Upper lobe of left lung (tissue), 4 donors: Measurements from ENCODE around the gene DLGAP4.

Experiments used
- CTCF ChIP-seq, 6 experiments: fragments of 450-650 bp in 4 of 6; fragments of 200-600 bp in 2 of 6; sonication (generic) in 2 of 6; IDR thresholded peaks; one replicate each; pipeline ENCODE4 v1.5.1; 2016 to 2019; ENCODE audit warnings: antibody characterized with exemption in 6 of 6
- EP300 ChIP-seq, 4 donors: sonication (generic); formaldehyde crosslinking; IDR thresholded peaks; one replicate each; pipeline ENCODE4 v1.5.1; 2017; ENCODE audit warnings: antibody characterized with exemption in 4 of 4, control low read depth in 2 of 4
- POLR2A ChIP-seq, 4 donors: fragments of 450-650 bp; IDR thresholded peaks; one replicate each; pipeline ENCODE4 v1.5.1; 2016 to 2017; ENCODE audit warnings: antibody characterized with exemption in 4 of 4, mild to moderate bottlenecking in 2 of 4
- POLR2AphosphoS5 ChIP-seq, 2 donors: sonication (generic); formaldehyde crosslinking; IDR thresholded peaks; one replicate each; pipeline ENCODE4 v1.5.1; 2017; ENCODE audit warnings: antibody characterized with exemption in 2 of 2

- no peak for TF ChIP-seq CTCF (IDR thresholded peaks at IDR 0.05)
- TF ChIP-seq EP300 (IDR thresholded peaks at IDR 0.05): no peak
- no peak for TF ChIP-seq POLR2A (IDR thresholded peaks at IDR 0.05)
- no peak for TF ChIP-seq POLR2AphosphoS5 (IDR thresholded peaks at IDR 0.05)
Observed at GRCh38 chr20:36281785-36282380, 24.3 kb upstream of the DLGAP4 start.
